Endodermal cell (in vitro differentiated cells): ENCODE results near the gene PARN. TPM values are rescaled to one million over a fixed set of nuclear protein-coding genes. Genes with fewer than 3 reads are reported as not detected.

Source experiments
- DNase-seq: peaks from one replicate; pipeline ENCODE4 v3.0.0-alpha.2; 2017
- H3K27ac ChIP-seq: 2 replicates; pipeline ENCODE4 v1.5.1; 2013; ENCODE audit warnings: mild to moderate bottlenecking, low read depth, low read length, moderate library complexity
- H3K27me3 ChIP-seq: 2 replicates; pipeline ENCODE4 v1.6.1; 2013; ENCODE audit warnings: mild to moderate bottlenecking, low read length, moderate library complexity; ENCODE audit not compliant: insufficient read depth, control insufficient read depth, poor library complexity, severe bottlenecking
- H3K36me3 ChIP-seq: 2 replicates; pipeline ENCODE4 v1.7.0; 2013; ENCODE audit warnings: mild to moderate bottlenecking, low read length, moderate library complexity; ENCODE audit not compliant: control insufficient read depth, insufficient read depth
- H3K4me1 ChIP-seq: one replicate; pipeline ENCODE4 v1.7.0; 2013; ENCODE audit warnings: low read length; ENCODE audit not compliant: control insufficient read depth, insufficient read depth
- H3K4me3 ChIP-seq: 2 replicates; pipeline ENCODE4 v1.5.1; 2013; ENCODE audit warnings: mild to moderate bottlenecking, low read length, moderate library complexity
- H3K9ac ChIP-seq: 2 replicates; pipeline ENCODE4 v1.6.1; 2013; ENCODE audit warnings: mild to moderate bottlenecking, low read length, moderate library complexity; ENCODE audit not compliant: poor library complexity, severe bottlenecking; ENCODE audit errors: extremely low read depth
- H3K9me3 ChIP-seq: 2 replicates; pipeline ENCODE4 v1.6.1; 2013; ENCODE audit warnings: mild to moderate bottlenecking, low read length, moderate library complexity; ENCODE audit not compliant: control insufficient read depth
- H3K27ac Mint-ChIP-seq: 2 replicates; pipeline ENCODE4 v1.8.0; 2020; ENCODE audit warnings: mixed read lengths
- H3K27me3 Mint-ChIP-seq: 2 replicates; pipeline ENCODE4 v1.8.0; 2021; ENCODE audit warnings: mild to moderate bottlenecking, mixed read lengths; ENCODE audit not compliant: insufficient read depth
- H3K36me3 Mint-ChIP-seq: 2 replicates; pipeline ENCODE4 v1.8.0; 2020; ENCODE audit warnings: low read depth, mixed read lengths
- H3K4me1 Mint-ChIP-seq: 2 replicates; pipeline ENCODE4 v1.8.0; 2020; ENCODE audit warnings: mixed read lengths
- H3K4me3 Mint-ChIP-seq: 2 replicates; pipeline ENCODE4 v1.8.0; 2020; ENCODE audit warnings: mild to moderate bottlenecking, moderate library complexity, mixed read lengths
- H3K9me3 Mint-ChIP-seq: 2 replicates; pipeline ENCODE4 v1.8.0; 2020; ENCODE audit warnings: mild to moderate bottlenecking, mixed read lengths
- CTCF ChIP-seq: fragments of 200-600 bp; sonication (generic); conservative IDR thresholded peaks from 2 replicates; pipeline ENCODE4 v1.5.0; 2021; ENCODE audit warnings: antibody characterized with exemption, mild to moderate bottlenecking
- WGBS, 2 experiments: methylation state at CpG; one replicate each; pipeline versions ENCODE4 v1.1.5 to v1.1.7; 2013; ENCODE audit warnings: missing lambda C conversion rate in 2 of 2, mixed read lengths in 1 of 2; ENCODE audit not compliant: insufficient coverage in 1 of 2, insufficient read length in 1 of 2; 5-methylcytosine and 5-hydroxymethylcytosine counted together
- total RNA-seq, 2 donors: library from RNA; stranded (reverse); fragmentation: NEBNext Ultra II Directional in 1 of 2; extraction: Animal tissue kit (Norgen Biotek cat#: 25700) in 1 of 2; gene quantifications; 2 replicates in 1 of 2; 3 replicates in 1 of 2; pipeline ENCODE4 v1.2.1, GENCODE V29; 2021

The PARN gene
- total RNA-seq, 2 donors from 2014 or later = 43.7 to 45.7 TPM

GRCh38 chr16:14490235-14490634 lies 139.8 kb downstream of the PARN start:
- 96 to 97% methylated on average over 4 of the region's 4 CpGs for WGBS, 2 experiments
- H3K27me3 Mint-ChIP-seq = no peaks in the 10 kb centered on the region
- no peak overlapping the region for H3K4me3 Mint-ChIP-seq
- peaks cover 36% of the 10 kb centered on the region for H3K4me1 Mint-ChIP-seq
- Histone ChIP-seq H3K27ac (no peak overlapping the region), H3K36me3 (no peaks in the 10 kb centered on the region), H3K27me3 (no peaks in the 10 kb centered on the region), H3K4me1 (peaks cover 7% of the 10 kb centered on the region), H3K9me3 (no peaks in the 10 kb centered on the region), H3K9ac (no peak overlapping the region), H3K4me3 (no peak overlapping the region)
- TF ChIP-seq CTCF = no peak
- peaks cover 6% of the 10 kb centered on the region for H3K36me3 Mint-ChIP-seq
- DNase-seq = peak; percentile 40
- H3K9me3 Mint-ChIP-seq = no peaks in the 10 kb centered on the region
- H3K27ac Mint-ChIP-seq = peak overlapping the region; percentile 18

- Histone ChIP-seq H3K27ac (no peak overlapping the region), H3K27me3 (no peaks in the 10 kb centered on the region), H3K9ac (no peak overlapping the region), H3K9me3 (no peaks in the 10 kb centered on the region), H3K36me3 (no peaks in the 10 kb centered on the region), H3K4me3 (no peak overlapping the region), H3K4me1 (peaks cover 7% of the 10 kb centered on the region)
- DNase-seq = peak; percentile 76
- Mint-ChIP-seq H3K4me3 (no peak overlapping the region), H3K9me3 (no peaks in the 10 kb centered on the region), H3K4me1 (peaks cover 31% of the 10 kb centered on the region), H3K27me3 (no peaks in the 10 kb centered on the region), H3K27ac (peak overlapping the region; percentile 52), H3K36me3 (peaks cover 2% of the 10 kb centered on the region)
- WGBS, 2 experiments = 73 to 81% methylated on average over 4 of the region's 4 CpGs
- peak; percentile 66 for TF ChIP-seq CTCF
These were observed 140.6 kb downstream of the PARN start for GRCh38 chr16:14489460-14489859.

GRCh38 chr16:14487579-14487978 lies 142.5 kb downstream of the PARN start:
- Mint-ChIP-seq H3K9me3 (no peaks in the 10 kb centered on the region), H3K4me1 (peaks cover 26% of the 10 kb centered on the region), H3K27me3 (no peaks in the 10 kb centered on the region), H3K36me3 (peaks cover 2% of the 10 kb centered on the region), H3K27ac (peak overlapping the region; percentile 86), H3K4me3 (no peak overlapping the region)
- TF ChIP-seq CTCF = no peak
- no peak overlapping the region for H3K27ac ChIP-seq
- no peaks in the 10 kb centered on the region for H3K27me3 ChIP-seq
- 44 to 73% methylated on average over 2 to 3 of the region's 3 CpGs for WGBS, 2 experiments
- peaks cover 7% of the 10 kb centered on the region for H3K4me1 ChIP-seq
- H3K9me3 ChIP-seq = no peaks in the 10 kb centered on the region
- no peak for DNase-seq
- H3K36me3 ChIP-seq = peaks cover 2% of the 10 kb centered on the region
- no peak overlapping the region for H3K9ac ChIP-seq
- no peak overlapping the region for H3K4me3 ChIP-seq
